ENCODE measurements around the gene DHX35.

The DHX35 gene

GRCh38 chr20:38920851-38921250 is 41.3 kb upstream of the DHX35 start:
- in situ Hi-C loops (cut with MboI; ENCODE audit: low pct_unique_long_range_greater_than_20kb, low sequenced_read_pairs, unreplicated experiment), result loop anchor here (10.0 to 25.0 kb wide), 2 partner anchors 124 to 259 kb away; no protein-coding TSS in a partner anchor
- no peak for DNase-seq (ENCODE audit: low spot score)

GRCh38 chr20:38924718-38925117 is 37.4 kb upstream of the DHX35 start:
- TF ChIP-seq CTCF (IDR thresholded peaks at IDR 0.05; ENCODE audit: extremely low read depth, insufficient read depth, missing control alignments), result no peak
- in situ Hi-C loops (cut with MboI; ENCODE audit: low pct_unique_long_range_greater_than_20kb, low sequenced_read_pairs, unreplicated experiment), result loop anchor here (10.0 to 25.0 kb wide), 2 partner anchors 120 to 262 kb away; no protein-coding TSS in a partner anchor
- DNase-seq (ENCODE audit: low spot score), result no peak

More at GRCh38 chr20:38920851-38921250, 41.3 kb upstream of the DHX35 start:
- no peak for TF ChIP-seq CTCF (IDR thresholded peaks at IDR 0.05; ENCODE audit: extremely low read depth, insufficient read depth, missing control alignments)

- in situ Hi-C loops (cut with MboI; ENCODE audit: low pct_unique_long_range_greater_than_20kb, low sequenced_read_pairs, unreplicated experiment), result loop anchor here (10.0 kb wide), 1 partner anchor 118 kb away; no protein-coding TSS in a partner anchor
- DNase-seq (ENCODE audit: low spot score), result peak; percentile 100
- no peak for TF ChIP-seq CTCF (IDR thresholded peaks at IDR 0.05; ENCODE audit: extremely low read depth, insufficient read depth, missing control alignments)
These were observed 35.8 kb upstream of the DHX35 start, which contains the start of gene FAM83D for GRCh38 chr20:38926142-38926933. Gene FAM83D, plus strand, starts transcription at chr20:38926417. Its CDS starts 26 bp downstream, at chr20:38926443.

GRCh38 chr20:38926934-38927616 is 35.1 kb upstream of the DHX35 start:
- peak; percentile 30 for DNase-seq (ENCODE audit: low spot score)
- TF ChIP-seq CTCF (IDR thresholded peaks at IDR 0.05; ENCODE audit: extremely low read depth, insufficient read depth, missing control alignments), result no peak

GRCh38 chr20:38927902-38928578 is 34.1 kb upstream of the DHX35 start:
- no peak for DNase-seq (ENCODE audit: low spot score)
- in situ Hi-C loops (cut with MboI; ENCODE audit: low pct_unique_long_range_greater_than_20kb, low sequenced_read_pairs, unreplicated experiment), result loop anchor here (10.0 kb wide), 1 partner anchor 117 kb away; no protein-coding TSS in a partner anchor
- no peak for TF ChIP-seq CTCF (IDR thresholded peaks at IDR 0.05; ENCODE audit: extremely low read depth, insufficient read depth, missing control alignments)

More at GRCh38 chr20:38926934-38927616, 35.1 kb upstream of the DHX35 start:
- in situ Hi-C loops (cut with MboI; ENCODE audit: low pct_unique_long_range_greater_than_20kb, low sequenced_read_pairs, unreplicated experiment), result loop anchor here (10.0 kb wide), 1 partner anchor 118 kb away; no protein-coding TSS in a partner anchor

GRCh38 chr20:38930242-38930569 is 31.9 kb upstream of the DHX35 start:
- in situ Hi-C loops (cut with MboI; ENCODE audit: low pct_unique_long_range_greater_than_20kb, low sequenced_read_pairs, unreplicated experiment), result no loop called here
- no peak for DNase-seq (ENCODE audit: low spot score)
- TF ChIP-seq CTCF (IDR thresholded peaks at IDR 0.05; ENCODE audit: extremely low read depth, insufficient read depth, missing control alignments), result no peak
